ENCODE results near the gene SHOC1.
"Not testable (repeated sequence)": the region's sequence is repeated elsewhere in the genome, so short reads cannot be mapped to it uniquely, and the experiment has no call there.

SHOC1 gene

DNA sequence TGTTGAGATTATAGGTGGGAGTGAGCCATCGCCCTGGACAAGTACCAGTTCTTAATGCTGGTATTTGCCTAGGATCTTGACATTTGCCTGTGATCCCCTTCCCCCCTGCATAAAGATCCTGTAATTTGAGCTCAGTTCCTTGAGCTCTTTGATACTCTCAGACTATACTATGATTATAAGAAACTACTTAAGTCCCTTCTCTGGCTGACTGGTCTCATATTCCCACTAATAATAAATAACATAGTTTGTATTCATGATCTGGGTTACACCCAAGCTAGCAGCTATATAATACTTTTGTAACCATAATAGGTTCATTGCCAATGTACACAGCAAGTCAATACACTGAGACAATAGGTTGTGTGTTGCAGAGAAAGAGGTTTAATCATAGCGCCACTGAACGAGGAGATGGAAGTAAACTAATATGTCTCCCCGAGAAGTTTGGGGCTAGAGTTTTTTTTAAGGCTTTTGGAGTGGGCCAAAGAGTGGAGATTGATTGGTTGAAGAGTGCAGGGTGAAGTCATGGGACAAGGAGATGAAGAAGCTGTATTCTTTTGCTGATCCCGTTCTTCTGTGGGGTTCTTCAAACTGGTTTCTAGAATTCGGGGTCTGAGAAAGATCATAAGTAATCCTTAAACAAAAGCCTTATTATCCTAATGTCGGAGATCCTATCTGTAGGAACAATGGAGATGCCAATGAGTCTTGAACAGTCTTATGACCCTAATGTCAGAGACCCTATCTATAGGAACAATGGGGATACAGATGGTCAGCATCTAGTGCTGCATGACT lies 20.7 kb upstream of the SHOC1 start:
- no peak for TF ChIP-seq EZH2phosphoT487 (IDR thresholded peaks at IDR 0.05; ENCODE audit: borderline replicate concordance)
- TF ChIP-seq, protein P1, sequence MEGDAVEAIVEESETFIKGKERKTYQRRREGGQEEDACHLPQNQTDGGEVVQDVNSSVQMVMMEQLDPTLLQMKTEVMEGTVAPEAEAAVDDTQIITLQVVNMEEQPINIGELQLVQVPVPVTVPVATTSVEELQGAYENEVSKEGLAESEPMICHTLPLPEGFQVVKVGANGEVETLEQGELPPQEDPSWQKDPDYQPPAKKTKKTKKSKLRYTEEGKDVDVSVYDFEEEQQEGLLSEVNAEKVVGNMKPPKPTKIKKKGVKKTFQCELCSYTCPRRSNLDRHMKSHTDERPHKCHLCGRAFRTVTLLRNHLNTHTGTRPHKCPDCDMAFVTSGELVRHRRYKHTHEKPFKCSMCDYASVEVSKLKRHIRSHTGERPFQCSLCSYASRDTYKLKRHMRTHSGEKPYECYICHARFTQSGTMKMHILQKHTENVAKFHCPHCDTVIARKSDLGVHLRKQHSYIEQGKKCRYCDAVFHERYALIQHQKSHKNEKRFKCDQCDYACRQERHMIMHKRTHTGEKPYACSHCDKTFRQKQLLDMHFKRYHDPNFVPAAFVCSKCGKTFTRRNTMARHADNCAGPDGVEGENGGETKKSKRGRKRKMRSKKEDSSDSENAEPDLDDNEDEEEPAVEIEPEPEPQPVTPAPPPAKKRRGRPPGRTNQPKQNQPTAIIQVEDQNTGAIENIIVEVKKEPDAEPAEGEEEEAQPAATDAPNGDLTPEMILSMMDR (conservative IDR thresholded peaks at IDR 0.05; ENCODE audit: low read length) = no peak
- no peaks in the 10 kb centered on the region for H3K9me3 ChIP-seq (ENCODE audit: insufficient read depth, low read depth, low read length)
- H3K9me2 ChIP-seq (replicated peaks; ENCODE audit: low read depth, low read length) = no peaks in the 10 kb centered on the region
- no peaks in the 10 kb centered on the region for H3F3A ChIP-seq (ENCODE audit: low read depth)
- no peak overlapping the region for H2AFZ ChIP-seq (ENCODE audit: low read length)
- no peaks in the 10 kb centered on the region for H3K36me3 ChIP-seq (ENCODE audit: insufficient read depth, low read length)
- no peak overlapping the region for H3K9ac ChIP-seq (ENCODE audit: low read depth, low read length, poor library complexity, severe bottlenecking)
- H3K27me3 ChIP-seq (ENCODE audit: insufficient read depth, low read length, poor library complexity, severe bottlenecking) = no peaks in the 10 kb centered on the region
- no peaks in the 10 kb centered on the region for H3K79me2 ChIP-seq (ENCODE audit: insufficient read depth, low read length)
- no peaks in the 10 kb centered on the region for H4K20me1 ChIP-seq (ENCODE audit: insufficient read depth, low read length, poor library complexity, severe bottlenecking)
- no peak overlapping the region for H3K4me3 ChIP-seq (ENCODE audit: low read length, poor library complexity, severe bottlenecking)
- no peak overlapping the region for H3K4me2 ChIP-seq (ENCODE audit: low read depth, low read length, poor library complexity, severe bottlenecking)
- no peaks in the 10 kb centered on the region for H3K4me1 ChIP-seq (ENCODE audit: insufficient read depth, low read length, poor library complexity, severe bottlenecking)

DNA sequence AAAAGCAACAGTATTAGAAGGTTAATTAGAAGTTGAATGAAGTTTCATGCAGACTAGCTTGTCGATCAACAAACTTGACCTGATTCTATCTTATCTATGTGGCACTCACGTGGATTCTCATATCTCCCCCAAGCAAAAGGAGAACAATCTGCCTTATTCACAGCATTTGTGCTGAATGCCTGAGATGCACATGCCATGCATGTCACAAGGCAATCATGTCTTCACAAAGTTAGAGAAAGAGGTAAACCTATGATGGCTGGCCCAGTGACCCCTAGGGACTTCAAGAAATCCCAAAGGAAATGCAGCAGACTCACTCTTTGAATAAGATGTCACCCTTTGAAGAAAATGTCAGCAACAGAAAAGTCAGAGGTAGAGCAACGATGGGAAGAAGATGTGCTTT lies 17.6 kb upstream of the SHOC1 start:
- Histone ChIP-seq H4K20me1 (ENCODE audit: insufficient read depth, low read length, poor library complexity, severe bottlenecking) (no peaks in the 10 kb centered on the region), H2AFZ (ENCODE audit: low read length) (no peak overlapping the region), H3K9me2 (replicated peaks; ENCODE audit: low read depth, low read length) (no peaks in the 10 kb centered on the region), H3K36me3 (ENCODE audit: insufficient read depth, low read length) (no peaks in the 10 kb centered on the region), H3K9me3 (ENCODE audit: insufficient read depth, low read depth, low read length) (no peaks in the 10 kb centered on the region), H3F3A (ENCODE audit: low read depth) (no peaks in the 10 kb centered on the region), H3K4me2 (ENCODE audit: low read depth, low read length, poor library complexity, severe bottlenecking) (no peak overlapping the region), H3K4me3 (ENCODE audit: low read length, poor library complexity, severe bottlenecking) (no peak overlapping the region), H3K79me2 (ENCODE audit: insufficient read depth, low read length) (no peaks in the 10 kb centered on the region), H3K4me1 (ENCODE audit: insufficient read depth, low read length, poor library complexity, severe bottlenecking) (no peaks in the 10 kb centered on the region), H3K9ac (ENCODE audit: low read depth, low read length, poor library complexity, severe bottlenecking) (no peak overlapping the region), H3K27me3 (ENCODE audit: insufficient read depth, low read length, poor library complexity, severe bottlenecking) (no peaks in the 10 kb centered on the region)
- TF ChIP-seq, protein P1 (conservative IDR thresholded peaks at IDR 0.05; ENCODE audit: low read length) = no peak
- no peak for TF ChIP-seq EZH2phosphoT487 (IDR thresholded peaks at IDR 0.05; ENCODE audit: borderline replicate concordance)

DNA sequence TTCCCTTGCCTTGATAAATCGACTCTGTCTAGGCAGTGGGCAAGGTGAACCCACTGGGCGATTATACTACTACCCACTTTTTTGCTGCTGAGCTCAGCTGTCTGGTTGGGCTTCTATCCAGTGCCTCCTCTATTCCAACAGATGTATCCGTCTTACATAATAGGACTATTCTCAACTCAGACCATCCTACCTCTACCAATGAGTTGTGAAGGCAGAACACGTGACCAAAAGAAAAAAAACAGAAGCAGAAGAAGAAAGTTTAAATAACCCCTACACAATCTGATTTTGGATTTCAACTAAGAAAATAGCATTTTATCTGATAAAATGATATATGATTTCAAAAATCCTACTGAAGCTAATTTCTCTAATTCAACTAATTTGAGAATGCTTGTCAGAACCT lies 16.2 kb upstream of the SHOC1 start:
- H3K4me2 ChIP-seq (ENCODE audit: low read depth, low read length, poor library complexity, severe bottlenecking) = no peak overlapping the region
- H3K4me1 ChIP-seq (ENCODE audit: insufficient read depth, low read length, poor library complexity, severe bottlenecking) = no peaks in the 10 kb centered on the region
- H3K9me3 ChIP-seq (ENCODE audit: insufficient read depth, low read depth, low read length) = no peaks in the 10 kb centered on the region
- H3K9me2 ChIP-seq (replicated peaks; ENCODE audit: low read depth, low read length) = no peaks in the 10 kb centered on the region
- no peaks in the 10 kb centered on the region for H4K20me1 ChIP-seq (ENCODE audit: insufficient read depth, low read length, poor library complexity, severe bottlenecking)
- no peaks in the 10 kb centered on the region for H3K36me3 ChIP-seq (ENCODE audit: insufficient read depth, low read length)
- H3K9ac ChIP-seq (ENCODE audit: low read depth, low read length, poor library complexity, severe bottlenecking) = no peak overlapping the region
- no peaks in the 10 kb centered on the region for H3K79me2 ChIP-seq (ENCODE audit: insufficient read depth, low read length)
- no peaks in the 10 kb centered on the region for H3K27me3 ChIP-seq (ENCODE audit: insufficient read depth, low read length, poor library complexity, severe bottlenecking)
- no peaks in the 10 kb centered on the region for H3F3A ChIP-seq (ENCODE audit: low read depth)
- no peak overlapping the region for H3K4me3 ChIP-seq (ENCODE audit: low read length, poor library complexity, severe bottlenecking)
- TF ChIP-seq EZH2phosphoT487 (IDR thresholded peaks at IDR 0.05; ENCODE audit: borderline replicate concordance) = no peak
- TF ChIP-seq, protein P1 (conservative IDR thresholded peaks at IDR 0.05; ENCODE audit: low read length) = no peak
- H2AFZ ChIP-seq (ENCODE audit: low read length) = no peak overlapping the region

DNA sequence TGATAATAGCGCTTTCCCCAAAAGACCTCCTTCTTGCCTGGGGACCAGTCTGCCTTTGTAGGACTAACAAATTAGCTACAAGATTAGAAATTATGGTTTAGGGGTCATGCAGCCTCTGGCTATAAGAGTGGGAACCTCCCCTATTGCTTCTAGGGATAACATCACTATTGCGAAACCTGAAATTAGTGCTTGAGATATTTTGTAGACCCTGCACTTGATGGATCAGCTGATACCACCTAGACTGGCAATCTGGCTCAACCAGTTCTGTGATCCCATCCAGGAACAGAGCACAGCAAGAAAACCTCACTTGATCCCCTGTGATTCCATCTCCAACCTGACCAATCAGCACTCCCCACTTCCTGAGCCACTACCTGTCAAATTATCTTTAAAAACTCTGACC lies 15.7 kb upstream of the SHOC1 start:
- not testable (repeated sequence) for H3K4me2 ChIP-seq (ENCODE audit: low read depth, low read length, poor library complexity, severe bottlenecking); H3F3A ChIP-seq (ENCODE audit: low read depth); H3K9me3 ChIP-seq (ENCODE audit: insufficient read depth, low read depth, low read length); H3K4me1 ChIP-seq (ENCODE audit: insufficient read depth, low read length, poor library complexity, severe bottlenecking); H3K79me2 ChIP-seq (ENCODE audit: insufficient read depth, low read length); H2AFZ ChIP-seq (ENCODE audit: low read length); H3K9me2 ChIP-seq (replicated peaks; ENCODE audit: low read depth, low read length); H3K27me3 ChIP-seq (ENCODE audit: insufficient read depth, low read length, poor library complexity, severe bottlenecking); H4K20me1 ChIP-seq (ENCODE audit: insufficient read depth, low read length, poor library complexity, severe bottlenecking); H3K36me3 ChIP-seq (ENCODE audit: insufficient read depth, low read length); H3K9ac ChIP-seq (ENCODE audit: low read depth, low read length, poor library complexity, severe bottlenecking); H3K4me3 ChIP-seq (ENCODE audit: low read length, poor library complexity, severe bottlenecking)
